ENCODE results near the gene NTN4. TPM values are rescaled to one million over a fixed set of nuclear protein-coding genes. Genes with fewer than 3 reads are reported as not detected.

Gene NTN4
- polyA plus RNA-seq, 1 of the 3 experiments (the other 2 are of a cell fraction): 0.08 TPM

- no peak for DNase-seq
- no peaks in the 10 kb centered on the region for H3K27me3 ChIP-seq (ENCODE audit: insufficient read depth)
- no peak overlapping the region for H3K4me2 ChIP-seq
- no peaks in the 10 kb centered on the region for H3K9me2 ChIP-seq
- 44% methylated on average over 2 of the region's 2 CpGs for WGBS (ENCODE audit: low lambda C conversion rate)
- no peak overlapping the region for H3K9ac ChIP-seq
- TF ChIP-seq IRF3 (IDR thresholded peaks at IDR 0.05; ENCODE audit: low read depth, low read length) (no peak), GATA2 (CRISPR knock-in tag; IDR thresholded peaks at IDR 0.05) (no peak), MEF2A (IDR thresholded peaks at IDR 0.05; ENCODE audit: borderline replicate concordance, low read depth) (no peak), JUND (IDR thresholded peaks at IDR 0.05) (no peak), REST (IDR thresholded peaks at IDR 0.05; ENCODE audit: low read depth, low read length) (no peak), TAF1 (IDR thresholded peaks at IDR 0.05; ENCODE audit: borderline replicate concordance, low read depth, low read length) (no peak), USF2 (IDR thresholded peaks at IDR 0.05; ENCODE audit: borderline replicate concordance, low read depth, low read length) (no peak), POLR2AphosphoS5 (IDR thresholded peaks at IDR 0.05; ENCODE audit: low read depth, low read length) (no peak), RXRA (IDR thresholded peaks at IDR 0.05; ENCODE audit: borderline replicate concordance, low read depth) (no peak)
- no peaks in the 10 kb centered on the region for H3F3A ChIP-seq (replicated peaks; ENCODE audit: insufficient read depth)
- H3K4me1 ChIP-seq (ENCODE audit: control insufficient read depth in 1 of 2, insufficient read depth in 2 of 2, low read depth in 1 of 2, low read length in 1 of 2): no peaks in the 10 kb centered on the region; a peak in 1 of 4 replicates
- POLR2A ChIA-PET: no interaction called here
- no peaks in the 10 kb centered on the region for H3K36me3 ChIP-seq (replicated peaks in 1 of 2; ENCODE audit: control insufficient read depth in 1 of 2, insufficient read depth in 2 of 2, low read length in 1 of 2)
- H3K27ac ChIP-seq (ENCODE audit: low read depth in 2 of 2, low read length in 1 of 2): no peak overlapping the region
- H3K79me2 ChIP-seq (ENCODE audit: insufficient read depth): no peaks in the 10 kb centered on the region
- no peak overlapping the region for H3K4me3 ChIP-seq (ENCODE audit: low read depth in 2 of 2, low read length in 1 of 2)
- no peak overlapping the region for H2AFZ ChIP-seq (ENCODE audit: low read depth)
- no peaks in the 10 kb centered on the region for H3K9me3 ChIP-seq
- no peaks in the 10 kb centered on the region for H4K20me1 ChIP-seq (ENCODE audit: insufficient read depth)
- CTCF ChIA-PET: no interaction called here
Observed at GRCh38 chr12:95718772-95719171, 71.8 kb downstream of the NTN4 start.

GRCh38 chr12:95718006-95718431, 72.5 kb downstream of the NTN4 start:
- Histone ChIP-seq H3K9ac (no peak overlapping the region), H4K20me1 (ENCODE audit: insufficient read depth) (no peaks in the 10 kb centered on the region), H3K4me3 (ENCODE audit: low read depth in 2 of 2, low read length in 1 of 2) (no peak overlapping the region), H3K9me3 (no peaks in the 10 kb centered on the region), H3K27me3 (ENCODE audit: insufficient read depth) (no peaks in the 10 kb centered on the region), H3K27ac (ENCODE audit: low read depth in 2 of 2, low read length in 1 of 2) (no peak overlapping the region), H3K79me2 (ENCODE audit: insufficient read depth) (no peaks in the 10 kb centered on the region), H3K4me2 (no peak overlapping the region), H3K36me3 (replicated peaks in 1 of 2; ENCODE audit: control insufficient read depth in 1 of 2, insufficient read depth in 2 of 2, low read length in 1 of 2) (no peaks in the 10 kb centered on the region), H3F3A (replicated peaks; ENCODE audit: insufficient read depth) (no peaks in the 10 kb centered on the region), H2AFZ (ENCODE audit: low read depth) (no peak overlapping the region), H3K9me2 (no peaks in the 10 kb centered on the region), H3K4me1 (ENCODE audit: control insufficient read depth in 1 of 2, insufficient read depth in 2 of 2, low read depth in 1 of 2, low read length in 1 of 2) (no peaks in the 10 kb centered on the region; a peak in 1 of 4 replicates)
- ChIA-PET CTCF (interaction anchor here (0.9 to 1.0 kb wide), 2 partner anchors 22 to 99 kb away, joined by 3 to 5 read pairs; no protein-coding TSS in a partner anchor), POLR2A (no interaction called here)
- TF ChIP-seq MXI1 (IDR thresholded peaks at IDR 0.05; ENCODE audit: low read depth, low read length) (no peak), IRF3 (IDR thresholded peaks at IDR 0.05; ENCODE audit: low read depth, low read length) (no peak), ELF1 (IDR thresholded peaks at IDR 0.05) (no peak), PBX3 (IDR thresholded peaks at IDR 0.05) (no peak)
- DNase-seq: no peak
- 26% methylated on average over 3 of the region's 3 CpGs for whole genome bisulfite sequencing (ENCODE audit: low lambda C conversion rate)
